A673 (cell line): ENCODE measurements around the gene YKT6.

Experiments used
- EZH2 ChIP-seq: fragments of 200-600 bp; sonication (generic); IDR thresholded peaks from 2 replicates; pipeline ENCODE4 v1.6.1; 2017; ENCODE audit warnings: borderline replicate concordance, low read depth, mild to moderate bottlenecking, mixed read lengths, antibody characterized with exemption, low read length; ENCODE audit not compliant: poor library complexity, severe bottlenecking
- TF ChIP-seq, protein P1 (sequence below): fragments of 300-800, 200-600 bp; sonication (generic); conservative IDR thresholded peaks from 2 replicates; pipeline ENCODE4 v1.5.1; 2017; ENCODE audit warnings: low read depth, mild to moderate bottlenecking, antibody characterized with exemption, low read length, moderate library complexity, mixed read lengths

DNA sequence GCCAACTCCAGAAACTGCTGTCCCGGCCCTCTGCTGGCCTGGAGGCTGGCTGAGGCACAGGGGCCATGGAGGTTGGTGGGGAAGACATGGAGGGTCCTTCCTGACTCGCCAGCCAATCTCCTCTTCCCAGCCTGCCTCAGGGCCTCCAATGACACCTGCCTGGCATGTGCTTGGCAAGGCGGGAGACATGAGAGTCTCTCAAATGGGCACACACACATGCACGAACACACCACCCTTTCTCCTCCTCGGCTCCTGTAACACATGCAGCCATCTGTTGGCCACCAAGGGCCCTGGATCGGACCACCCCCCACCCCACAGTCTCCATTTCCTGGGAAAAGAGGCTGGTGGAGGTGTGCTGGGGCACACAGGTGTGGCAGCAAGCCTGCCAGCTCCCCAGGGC lies 56.4 kb downstream of the YKT6 start:
- TF ChIP-seq, protein P1, sequence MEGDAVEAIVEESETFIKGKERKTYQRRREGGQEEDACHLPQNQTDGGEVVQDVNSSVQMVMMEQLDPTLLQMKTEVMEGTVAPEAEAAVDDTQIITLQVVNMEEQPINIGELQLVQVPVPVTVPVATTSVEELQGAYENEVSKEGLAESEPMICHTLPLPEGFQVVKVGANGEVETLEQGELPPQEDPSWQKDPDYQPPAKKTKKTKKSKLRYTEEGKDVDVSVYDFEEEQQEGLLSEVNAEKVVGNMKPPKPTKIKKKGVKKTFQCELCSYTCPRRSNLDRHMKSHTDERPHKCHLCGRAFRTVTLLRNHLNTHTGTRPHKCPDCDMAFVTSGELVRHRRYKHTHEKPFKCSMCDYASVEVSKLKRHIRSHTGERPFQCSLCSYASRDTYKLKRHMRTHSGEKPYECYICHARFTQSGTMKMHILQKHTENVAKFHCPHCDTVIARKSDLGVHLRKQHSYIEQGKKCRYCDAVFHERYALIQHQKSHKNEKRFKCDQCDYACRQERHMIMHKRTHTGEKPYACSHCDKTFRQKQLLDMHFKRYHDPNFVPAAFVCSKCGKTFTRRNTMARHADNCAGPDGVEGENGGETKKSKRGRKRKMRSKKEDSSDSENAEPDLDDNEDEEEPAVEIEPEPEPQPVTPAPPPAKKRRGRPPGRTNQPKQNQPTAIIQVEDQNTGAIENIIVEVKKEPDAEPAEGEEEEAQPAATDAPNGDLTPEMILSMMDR: no peak
- TF ChIP-seq EZH2: no peak
